SKM-1 (cell line): ENCODE results near the gene MAG.

ENCODE experiments used
- DNase-seq: peaks from one replicate; lab custom pipeline; 2025; ENCODE audit not compliant: unreplicated experiment; lab: John Stamatoyannopoulos, UW

MAG gene

GRCh38 chr19:35341565-35342225, 49.7 kb downstream of the MAG start:
- DNase-seq = no peak

- DNase-seq = no peak
Measured at GRCh38 chr19:35342430-35342829, 50.5 kb downstream of the MAG start.

GRCh38 chr19:35344511-35345031, 52.6 kb downstream of the MAG start:
- no peak for DNase-seq

- no peak for DNase-seq
Measured at GRCh38 chr19:35345671-35346111, 53.7 kb downstream of the MAG start.

- DNase-seq = no peak
Measured at GRCh38 chr19:35346193-35347052, 54.5 kb downstream of the MAG start.

- DNase-seq = peak; percentile 80
Measured at GRCh38 chr19:35347171-35347929, 55.4 kb downstream of the MAG start, which contains the start of gene FFAR1. Gene FFAR1 (plus strand): TSS chr19:35347902. CDS start chr19:35351552, 3,650 bp downstream.

GRCh38 chr19:35347930-35348298, 56.0 kb downstream of the MAG start:
- no peak for DNase-seq

GRCh38 chr19:35348911-35349611, 57.1 kb downstream of the MAG start:
- no peak for DNase-seq

GRCh38 chr19:35349614-35350521, 57.9 kb downstream of the MAG start:
- no peak for DNase-seq

GRCh38 chr19:35350591-35350990, 58.6 kb downstream of the MAG start:
- DNase-seq = no peak

- DNase-seq = no peak
Measured at GRCh38 chr19:35351411-35352176, 59.6 kb downstream of the MAG start.

- no peak for DNase-seq
Measured at GRCh38 chr19:35352177-35352447, 60.2 kb downstream of the MAG start.

- DNase-seq = peak; percentile 69
Measured at GRCh38 chr19:35352448-35353304, 60.7 kb downstream of the MAG start.

GRCh38 chr19:35353635-35354034, 61.7 kb downstream of the MAG start:
- no peak for DNase-seq

- DNase-seq = no peak
Measured at GRCh38 chr19:35354898-35355297, 62.9 kb downstream of the MAG start.

- no peak for DNase-seq
Measured at GRCh38 chr19:35355791-35356460, 64.0 kb downstream of the MAG start.

- peak; percentile 54 for DNase-seq
Measured at GRCh38 chr19:35357867-35358573, 66.1 kb downstream of the MAG start, which contains the start of gene FFAR3. Gene FFAR3 (plus strand): TSS chr19:35358460. CDS start chr19:35358891, 431 bp downstream.
